ENCODE results near the gene IL36G.

Gene IL36G

GRCh38 chr2:112973156-112973555 is 4.7 kb upstream of the IL36G start:
- no peak for DNase-seq

- DNase-seq: no peak
Measured at GRCh38 chr2:112979731-112980130, 1.9 kb downstream of the IL36G start.

DNA sequence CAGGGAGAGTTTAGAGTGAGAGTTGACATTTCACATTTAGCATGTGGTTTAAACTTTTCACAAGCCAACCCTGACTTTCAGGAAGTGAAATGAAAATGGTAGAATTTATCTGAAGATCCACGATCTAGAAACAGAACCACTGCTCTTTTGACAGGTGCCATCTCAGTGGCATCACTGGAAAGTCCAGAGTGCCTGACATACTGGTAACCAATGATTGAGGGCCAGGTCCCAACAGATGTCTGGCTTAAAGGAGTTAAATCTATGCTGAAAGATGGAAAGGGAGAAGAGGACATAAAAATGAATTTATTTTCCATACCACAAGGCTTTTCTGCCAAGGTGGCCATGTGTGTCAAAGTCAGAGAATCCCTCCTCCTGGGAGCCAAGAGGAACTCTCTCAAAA is 2.7 kb downstream of the IL36G start:
- DNase-seq: no peak

GRCh38 chr2:112985090-112985489 is 7.3 kb downstream of the IL36G start:
- no peak for DNase-seq

- no peak for DNase-seq
Measured at GRCh38 chr2:112989611-112990010, 11.8 kb downstream of the IL36G start.

DNA sequence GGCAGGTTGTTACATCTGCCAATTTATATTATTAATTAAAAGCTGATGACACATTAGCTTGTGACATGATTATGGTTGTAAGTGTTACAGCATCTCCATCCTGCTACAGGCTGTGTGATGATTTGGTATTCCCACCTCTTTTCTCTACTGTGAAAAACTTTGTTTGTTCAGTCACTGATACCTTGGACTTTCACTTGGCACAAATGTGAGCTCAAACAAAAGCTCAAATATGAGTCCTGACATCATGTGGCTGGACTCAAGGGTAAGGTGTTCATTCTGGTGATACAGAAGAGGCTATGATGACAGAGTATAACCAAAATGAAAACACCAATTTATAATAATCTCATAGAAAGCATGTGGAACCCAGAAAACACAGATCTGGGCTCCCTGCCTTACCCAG is 16.0 kb downstream of the IL36G start:
- DNase-seq: no peak

DNA sequence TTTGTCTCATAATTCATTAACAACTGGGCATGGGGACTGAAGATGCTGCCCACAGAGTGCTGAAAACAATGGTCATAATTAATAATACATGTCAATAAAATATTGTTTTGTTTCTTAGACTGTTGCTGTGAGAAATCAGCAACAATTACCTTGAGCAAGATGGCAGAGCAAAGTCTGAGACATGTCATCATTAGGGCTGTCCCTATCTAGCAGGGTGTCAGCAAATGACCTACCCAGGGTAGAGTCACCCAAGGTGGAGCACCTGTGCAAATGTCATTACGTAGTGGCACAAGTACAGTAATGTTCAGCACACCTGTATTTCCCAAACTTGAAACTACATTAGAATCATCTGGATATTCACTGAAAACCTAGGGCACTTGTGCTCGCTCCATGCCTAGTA is 16.8 kb downstream of the IL36G start:
- DNase-seq: no peak

DNA sequence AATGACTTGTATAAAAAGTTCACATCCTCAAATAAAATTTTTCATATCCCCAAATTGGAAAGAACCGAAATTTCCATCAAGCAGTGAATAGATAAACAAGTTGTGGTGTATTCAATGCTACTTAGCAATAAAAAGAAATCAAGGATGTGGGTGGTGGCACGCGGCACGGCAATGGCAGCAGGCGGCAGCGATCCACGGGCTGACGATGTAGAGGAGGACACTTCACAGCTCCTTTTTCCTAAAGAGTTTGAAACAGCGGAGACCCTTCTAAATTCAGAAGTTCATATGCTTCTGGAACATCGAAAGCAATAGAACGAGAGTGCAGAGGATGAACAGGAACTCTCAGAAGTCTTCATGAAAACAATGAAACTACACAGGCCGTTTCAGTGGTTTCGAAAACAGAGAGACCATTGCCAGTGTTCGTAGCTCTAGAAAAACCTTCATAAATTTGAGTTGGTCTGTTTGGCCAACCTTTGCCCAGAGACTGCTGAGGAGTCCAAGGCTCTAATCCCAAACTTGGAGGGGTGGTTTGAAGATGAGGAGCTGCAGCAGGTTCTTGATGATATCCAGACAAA is 17.6 kb downstream of the IL36G start:
- peak; percentile 17 for DNase-seq

GRCh38 chr2:112996635-112997034 is 18.8 kb downstream of the IL36G start:
- DNase-seq: peak; percentile 24

DNA sequence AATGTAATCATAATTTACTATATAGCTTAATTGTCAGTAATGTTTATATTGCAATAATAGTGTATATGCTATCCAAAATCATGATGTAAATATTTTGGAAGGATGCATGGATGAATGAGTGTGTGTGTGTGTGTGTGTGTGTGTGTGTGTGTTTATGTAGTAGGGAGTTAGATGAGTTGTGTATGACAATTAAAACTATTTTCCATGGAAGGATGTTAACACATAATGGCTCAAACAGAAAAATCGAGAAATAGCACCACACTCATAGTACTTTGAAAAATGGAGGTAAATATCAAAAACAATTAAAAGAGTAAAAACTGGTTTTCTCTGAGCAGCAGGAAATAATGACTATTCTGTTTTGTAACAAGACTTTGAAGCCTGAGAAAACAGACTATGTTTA is 19.3 kb downstream of the IL36G start:
- DNase-seq: no peak

GRCh38 chr2:113000436-113000835 is 22.6 kb downstream of the IL36G start:
- DNase-seq: no peak

DNA sequence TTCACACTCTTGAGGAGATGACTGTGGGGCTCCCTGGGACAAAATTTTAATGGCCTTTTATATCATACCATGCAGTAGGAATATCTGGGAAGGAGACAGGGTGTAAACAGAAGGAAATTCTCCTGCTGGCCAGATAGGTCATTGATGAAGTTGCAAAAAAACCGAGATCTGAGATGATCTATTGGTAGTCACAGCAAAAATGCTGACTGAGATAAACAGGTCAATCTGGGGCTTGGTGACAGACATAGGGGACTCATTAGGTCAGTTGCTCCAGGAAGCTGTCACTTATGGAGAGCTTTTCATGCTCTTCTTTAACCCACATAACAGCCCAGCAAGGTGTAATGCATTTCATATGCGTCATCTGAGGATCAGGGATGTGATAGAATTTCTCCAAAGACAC is 24.9 kb downstream of the IL36G start:
- no peak for DNase-seq

DNA sequence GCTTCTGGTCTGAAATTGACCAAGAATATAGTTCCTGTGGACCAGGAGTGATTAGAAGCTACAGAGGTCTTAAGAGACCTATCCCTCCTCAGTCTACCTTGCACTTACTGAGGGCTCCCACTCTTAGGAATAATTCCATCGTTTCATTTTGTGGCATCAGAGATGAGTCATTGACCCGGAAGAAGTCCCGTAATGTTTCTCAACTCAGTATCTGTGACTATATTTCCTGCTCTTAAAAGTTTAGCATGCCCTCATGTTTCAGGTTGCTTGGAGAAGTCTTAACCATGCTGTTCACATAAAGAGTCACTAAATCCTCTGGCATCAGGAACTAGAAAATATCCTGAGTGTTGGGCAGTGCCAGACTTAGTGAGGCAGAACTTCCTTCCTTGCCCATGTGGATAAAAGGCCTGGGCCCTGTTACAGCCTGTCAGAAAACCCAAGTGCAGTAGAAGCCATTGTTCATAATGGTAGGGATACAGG is 27.3 kb downstream of the IL36G start, which contains the start of gene IL36A:
Gene IL36A (plus strand): TSS at position 430 of the 480 bp plus-strand sequence. CDS start 413 bp downstream, outside the sequence.
- no peak for DNase-seq

DNA sequence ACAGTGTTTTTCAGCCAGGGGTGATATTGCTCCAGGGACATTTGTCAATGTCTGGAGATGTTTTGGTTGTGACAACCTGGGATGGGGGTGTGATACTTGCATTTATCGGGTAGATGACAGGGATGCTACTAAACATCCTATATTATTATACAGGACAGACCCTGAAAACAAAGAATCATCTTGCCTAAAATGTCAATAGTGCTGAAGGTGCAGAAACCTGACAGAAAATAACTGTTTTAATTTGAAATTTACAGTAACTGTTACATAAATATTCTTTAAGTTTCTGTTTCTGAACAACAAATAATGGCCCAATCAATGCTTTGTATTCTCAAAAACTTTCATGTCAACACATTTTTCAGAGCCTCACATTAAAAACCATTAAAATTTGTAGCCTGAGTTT is 29.4 kb downstream of the IL36G start:
- DNase-seq: no peak

DNA sequence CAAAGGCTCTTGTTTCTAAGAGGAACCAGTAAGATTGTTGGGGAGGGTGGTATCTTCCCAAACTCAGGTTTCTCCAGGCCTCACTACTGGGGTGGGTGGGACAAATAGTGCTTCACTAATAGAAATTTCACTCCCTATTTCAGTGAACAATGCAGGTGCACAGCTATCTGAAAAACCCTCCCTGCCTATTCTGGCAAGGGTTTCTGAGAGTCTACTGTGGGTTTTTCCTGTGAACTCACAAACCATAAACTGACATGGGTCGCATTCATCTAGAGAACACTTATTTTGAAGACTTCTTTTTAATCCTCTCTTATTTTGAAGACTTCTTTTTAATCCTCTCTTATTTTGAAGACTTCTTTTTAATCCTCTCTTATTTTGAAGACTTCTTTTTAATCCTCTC is 31.8 kb downstream of the IL36G start:
- DNase-seq: no peak

GRCh38 chr2:113010088-113010487 is 32.3 kb downstream of the IL36G start:
- DNase-seq: no peak

GRCh38 chr2:113011108-113011507 is 33.3 kb downstream of the IL36G start:
- no peak for DNase-seq

DNA sequence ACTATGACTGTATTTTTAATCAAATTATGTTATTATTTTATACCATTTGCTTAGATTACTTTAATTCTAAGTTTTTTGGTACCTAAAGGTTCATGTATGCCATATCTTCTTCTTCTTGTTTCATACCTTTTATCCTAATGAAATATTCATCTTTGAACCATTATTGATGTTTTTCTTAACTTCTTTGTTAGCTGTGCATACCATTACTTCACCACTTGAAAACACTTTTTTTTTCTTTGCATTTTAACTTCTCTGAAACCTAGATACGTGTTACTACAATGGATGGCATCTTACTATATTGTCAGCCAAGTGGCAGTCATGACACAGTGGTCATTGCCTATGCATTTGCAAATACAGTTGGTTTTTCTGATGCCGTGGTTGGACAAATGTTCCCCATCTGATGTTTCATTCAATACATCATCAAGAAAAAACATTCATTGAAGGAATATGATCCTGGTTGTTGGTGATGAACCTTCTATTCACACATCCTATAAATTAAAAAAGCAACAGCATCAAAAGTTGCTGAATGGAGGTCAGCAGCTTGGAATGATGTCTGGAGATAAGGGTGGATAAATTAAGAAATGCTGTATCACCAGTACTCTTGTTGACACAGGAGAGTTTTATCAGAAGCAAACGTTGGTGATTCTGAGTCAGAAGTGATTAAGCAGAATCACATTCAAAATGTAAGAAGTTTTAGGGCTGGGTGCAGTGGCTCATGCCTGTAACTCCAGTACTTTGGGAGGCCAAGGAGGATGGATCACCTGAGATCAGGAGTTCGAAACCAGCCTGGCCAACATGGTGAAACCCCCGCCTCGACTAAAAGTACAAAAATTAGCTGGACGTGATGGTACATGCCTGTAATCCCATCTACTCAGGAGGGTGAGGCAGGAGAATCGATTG is 34.9 kb downstream of the IL36G start:
- no peak for DNase-seq

- DNase-seq: no peak
Measured at GRCh38 chr2:113013336-113013661, 35.5 kb downstream of the IL36G start.

DNA sequence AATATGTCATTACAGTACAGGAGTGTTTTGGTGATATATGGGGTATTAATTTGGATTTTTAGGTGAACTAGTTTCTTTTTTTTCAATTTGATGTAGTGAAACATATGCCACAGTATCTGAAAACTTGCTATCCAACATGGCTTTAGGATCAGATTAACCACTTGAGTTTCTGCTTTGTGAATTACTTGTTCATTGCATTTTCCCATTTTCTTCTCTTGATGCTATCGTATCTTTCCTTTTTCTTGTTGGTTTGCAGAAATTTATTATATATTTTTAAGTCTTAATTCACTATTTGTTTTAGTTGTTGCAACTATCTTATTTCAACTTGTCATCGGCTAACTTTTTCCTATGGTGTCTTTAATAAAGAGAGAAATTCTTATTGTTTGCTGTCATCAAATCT is 36.3 kb downstream of the IL36G start:
- no peak for DNase-seq

GRCh38 chr2:113015042-113015441 is 37.2 kb downstream of the IL36G start:
- DNase-seq: no peak

- DNase-seq: no peak
Measured at GRCh38 chr2:113015655-113016054, 37.8 kb downstream of the IL36G start.

GRCh38 chr2:113018509-113018908 is 40.7 kb downstream of the IL36G start:
- DNase-seq: no peak

GRCh38 chr2:113021312-113021711 is 43.5 kb downstream of the IL36G start:
- DNase-seq: no peak

GRCh38 chr2:113024764-113025163 is 47.0 kb downstream of the IL36G start:
- DNase-seq: no peak

All from RPMI8226 (cell line).